WTC11 (cell line): ENCODE results near the gene FURIN.

Source experiments
- ESRRA ChIP-seq: sonication (generic); formaldehyde crosslinking; IDR thresholded peaks from 2 replicates; pipeline ENCODE4 v1.8.1; 2022; ENCODE audit warnings: mild to moderate bottlenecking, missing genetic modification reagents, borderline replicate concordance
- JUN ChIP-seq: sonication (generic); formaldehyde crosslinking; IDR thresholded peaks from 2 replicates; pipeline ENCODE4 v1.8.0; 2023; ENCODE audit warnings: mild to moderate bottlenecking, missing genetic modification reagents
- TF ChIP-seq, protein P1 (sequence below): fragments of 200-600 bp; IDR thresholded peaks from 2 replicates; pipeline ENCODE4 v1.8.0; 2022; ENCODE audit warnings: antibody characterized with exemption
- TF ChIP-seq, protein P2 (sequence below): sonication (generic); formaldehyde crosslinking; IDR thresholded peaks from 2 replicates; pipeline ENCODE4 v1.8.0; 2022; ENCODE audit warnings: mild to moderate bottlenecking, missing genetic modification reagents

DNA sequence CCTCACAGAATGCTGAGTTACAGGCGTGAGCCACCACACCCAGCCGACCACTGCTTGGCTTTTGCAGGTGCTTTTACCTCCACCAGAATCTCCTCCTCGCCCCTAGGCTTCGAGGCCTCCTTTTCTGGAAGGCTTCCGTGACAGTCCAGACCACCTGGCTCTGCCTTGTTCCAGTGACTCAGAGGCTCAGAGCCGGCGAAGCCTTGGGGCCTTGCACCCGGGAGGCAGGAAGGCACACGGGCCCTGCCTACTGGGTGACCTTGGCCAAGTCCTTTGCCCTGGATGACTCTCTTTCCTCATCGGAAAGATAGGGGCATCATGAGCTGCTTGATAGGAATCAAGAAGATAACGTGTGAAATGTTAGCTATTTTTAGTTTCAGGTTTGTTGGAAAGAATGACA, 31.3 kb upstream of the FURIN start:
- TF ChIP-seq, protein P1, sequence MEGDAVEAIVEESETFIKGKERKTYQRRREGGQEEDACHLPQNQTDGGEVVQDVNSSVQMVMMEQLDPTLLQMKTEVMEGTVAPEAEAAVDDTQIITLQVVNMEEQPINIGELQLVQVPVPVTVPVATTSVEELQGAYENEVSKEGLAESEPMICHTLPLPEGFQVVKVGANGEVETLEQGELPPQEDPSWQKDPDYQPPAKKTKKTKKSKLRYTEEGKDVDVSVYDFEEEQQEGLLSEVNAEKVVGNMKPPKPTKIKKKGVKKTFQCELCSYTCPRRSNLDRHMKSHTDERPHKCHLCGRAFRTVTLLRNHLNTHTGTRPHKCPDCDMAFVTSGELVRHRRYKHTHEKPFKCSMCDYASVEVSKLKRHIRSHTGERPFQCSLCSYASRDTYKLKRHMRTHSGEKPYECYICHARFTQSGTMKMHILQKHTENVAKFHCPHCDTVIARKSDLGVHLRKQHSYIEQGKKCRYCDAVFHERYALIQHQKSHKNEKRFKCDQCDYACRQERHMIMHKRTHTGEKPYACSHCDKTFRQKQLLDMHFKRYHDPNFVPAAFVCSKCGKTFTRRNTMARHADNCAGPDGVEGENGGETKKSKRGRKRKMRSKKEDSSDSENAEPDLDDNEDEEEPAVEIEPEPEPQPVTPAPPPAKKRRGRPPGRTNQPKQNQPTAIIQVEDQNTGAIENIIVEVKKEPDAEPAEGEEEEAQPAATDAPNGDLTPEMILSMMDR, result no peak
- TF ChIP-seq JUN (CRISPR knock-in tag) (no peak), ESRRA (CRISPR knock-in tag) (no peak)
- TF ChIP-seq, protein P2, sequence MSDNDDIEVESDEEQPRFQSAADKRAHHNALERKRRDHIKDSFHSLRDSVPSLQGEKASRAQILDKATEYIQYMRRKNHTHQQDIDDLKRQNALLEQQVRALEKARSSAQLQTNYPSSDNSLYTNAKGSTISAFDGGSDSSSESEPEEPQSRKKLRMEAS (CRISPR knock-in tag), result no peak
